Measurements from ENCODE around the gene MLANA. TPM values are rescaled to one million over a fixed set of nuclear protein-coding genes. Genes with fewer than 3 reads are reported as not detected.

Gene MLANA
- polyA plus RNA-seq, 2 donors, result not detected

GRCh38 chr9:5851445-5851844 is 39.2 kb upstream of the MLANA start:
- no peaks in the 10 kb centered on the region for H3K9me3 ChIP-seq (ENCODE audit: control insufficient read depth in 2 of 2, insufficient read depth in 1 of 2, low read depth in 1 of 2, low read length in 1 of 2)
- 51 to 59% methylated on average over 2 of the region's 2 CpGs for WGBS, 2 donors
- no peaks in the 10 kb centered on the region for H3K27me3 ChIP-seq (ENCODE audit: control insufficient read depth in 1 of 2, insufficient read depth in 2 of 2, low read length in 2 of 2)
- H3K4me3 ChIP-seq (ENCODE audit: low read depth in 1 of 2, low read length in 2 of 2), result no peak overlapping the region
- peaks cover 0 to 3% of the 10 kb centered on the region in 2 donors for H3K4me1 ChIP-seq (ENCODE audit: control insufficient read depth in 2 of 2, insufficient read depth in 2 of 2, low read length in 1 of 2)
- H3K27ac ChIP-seq (ENCODE audit: low read depth in 2 of 2, low read length in 1 of 2), result no peak overlapping the region
- H3K36me3 ChIP-seq (ENCODE audit: control insufficient read depth in 2 of 2, insufficient read depth in 2 of 2, low read length in 1 of 2), result no peaks in the 10 kb centered on the region

GRCh38 chr9:5852987-5853386 is 37.7 kb upstream of the MLANA start:
- no peaks in the 10 kb centered on the region for H3K9me3 ChIP-seq (ENCODE audit: control insufficient read depth in 2 of 2, insufficient read depth in 1 of 2, low read depth in 1 of 2, low read length in 1 of 2)
- 74 to 94% methylated on average over 1 of the region's 1 CpG for whole genome bisulfite sequencing, 2 donors
- no peaks in the 10 kb centered on the region for H3K36me3 ChIP-seq (ENCODE audit: control insufficient read depth in 2 of 2, insufficient read depth in 2 of 2, low read length in 1 of 2)
- H3K27ac ChIP-seq (ENCODE audit: low read depth in 2 of 2, low read length in 1 of 2), result no peak overlapping the region
- peaks cover 0 to 3% of the 10 kb centered on the region in 2 donors for H3K4me1 ChIP-seq (ENCODE audit: control insufficient read depth in 2 of 2, insufficient read depth in 2 of 2, low read length in 1 of 2)
- H3K4me3 ChIP-seq (ENCODE audit: low read depth in 1 of 2, low read length in 2 of 2), result no peak overlapping the region
- H3K27me3 ChIP-seq (ENCODE audit: control insufficient read depth in 1 of 2, insufficient read depth in 2 of 2, low read length in 2 of 2), result no peaks in the 10 kb centered on the region

GRCh38 chr9:5853617-5854016 is 37.1 kb upstream of the MLANA start:
- 77 to 79% methylated on average over 3 of the region's 3 CpGs for WGBS, 2 donors
- Histone ChIP-seq H3K27ac (ENCODE audit: low read depth in 2 of 2, low read length in 1 of 2) (no peak overlapping the region), H3K27me3 (ENCODE audit: control insufficient read depth in 1 of 2, insufficient read depth in 2 of 2, low read length in 2 of 2) (no peaks in the 10 kb centered on the region), H3K4me3 (ENCODE audit: low read depth in 1 of 2, low read length in 2 of 2) (no peak overlapping the region), H3K36me3 (ENCODE audit: control insufficient read depth in 2 of 2, insufficient read depth in 2 of 2, low read length in 1 of 2) (no peaks in the 10 kb centered on the region), H3K9me3 (ENCODE audit: control insufficient read depth in 2 of 2, insufficient read depth in 1 of 2, low read depth in 1 of 2, low read length in 1 of 2) (no peaks in the 10 kb centered on the region), H3K4me1 (ENCODE audit: control insufficient read depth in 2 of 2, insufficient read depth in 2 of 2, low read length in 1 of 2) (peaks cover 0 to 3% of the 10 kb centered on the region in 2 donors)

- 87 to 88% methylated on average over 4 of the region's 4 CpGs for WGBS, 2 donors
- Histone ChIP-seq H3K4me1 (ENCODE audit: control insufficient read depth in 2 of 2, insufficient read depth in 2 of 2, low read length in 1 of 2) (peaks cover 0 to 3% of the 10 kb centered on the region in 2 donors), H3K36me3 (ENCODE audit: control insufficient read depth in 2 of 2, insufficient read depth in 2 of 2, low read length in 1 of 2) (no peaks in the 10 kb centered on the region), H3K9me3 (ENCODE audit: control insufficient read depth in 2 of 2, insufficient read depth in 1 of 2, low read depth in 1 of 2, low read length in 1 of 2) (no peaks in the 10 kb centered on the region), H3K27ac (ENCODE audit: low read depth in 2 of 2, low read length in 1 of 2) (no peak overlapping the region), H3K4me3 (ENCODE audit: low read depth in 1 of 2, low read length in 2 of 2) (no peak overlapping the region), H3K27me3 (ENCODE audit: control insufficient read depth in 1 of 2, insufficient read depth in 2 of 2, low read length in 2 of 2) (no peaks in the 10 kb centered on the region)
Observed at GRCh38 chr9:5854063-5854790, 36.5 kb upstream of the MLANA start.

GRCh38 chr9:5857928-5858327 is 32.8 kb upstream of the MLANA start:
- no peak overlapping the region for H3K27ac ChIP-seq (ENCODE audit: low read depth in 2 of 2, low read length in 1 of 2)
- H3K36me3 ChIP-seq (ENCODE audit: control insufficient read depth in 2 of 2, insufficient read depth in 2 of 2, low read length in 1 of 2), result no peaks in the 10 kb centered on the region
- H3K9me3 ChIP-seq (ENCODE audit: control insufficient read depth in 2 of 2, insufficient read depth in 1 of 2, low read depth in 1 of 2, low read length in 1 of 2), result no peaks in the 10 kb centered on the region
- H3K27me3 ChIP-seq (ENCODE audit: control insufficient read depth in 1 of 2, insufficient read depth in 2 of 2, low read length in 2 of 2), result no peaks in the 10 kb centered on the region
- peaks cover 0 to 3% of the 10 kb centered on the region in 2 donors for H3K4me1 ChIP-seq (ENCODE audit: control insufficient read depth in 2 of 2, insufficient read depth in 2 of 2, low read length in 1 of 2)
- no peak overlapping the region for H3K4me3 ChIP-seq (ENCODE audit: low read depth in 1 of 2, low read length in 2 of 2)

GRCh38 chr9:5858833-5859232 is 31.9 kb upstream of the MLANA start:
- Histone ChIP-seq H3K4me1 (ENCODE audit: control insufficient read depth in 2 of 2, insufficient read depth in 2 of 2, low read length in 1 of 2) (peaks cover 0 to 3% of the 10 kb centered on the region in 2 donors), H3K36me3 (ENCODE audit: control insufficient read depth in 2 of 2, insufficient read depth in 2 of 2, low read length in 1 of 2) (no peaks in the 10 kb centered on the region), H3K27me3 (ENCODE audit: control insufficient read depth in 1 of 2, insufficient read depth in 2 of 2, low read length in 2 of 2) (no peaks in the 10 kb centered on the region), H3K9me3 (ENCODE audit: control insufficient read depth in 2 of 2, insufficient read depth in 1 of 2, low read depth in 1 of 2, low read length in 1 of 2) (no peaks in the 10 kb centered on the region), H3K27ac (ENCODE audit: low read depth in 2 of 2, low read length in 1 of 2) (no peak overlapping the region), H3K4me3 (ENCODE audit: low read depth in 1 of 2, low read length in 2 of 2) (no peak overlapping the region)
- WGBS, 2 donors, result 55 to 56% methylated on average over 3 of the region's 3 CpGs

GRCh38 chr9:5863092-5863746 is 27.5 kb upstream of the MLANA start:
- Histone ChIP-seq H3K4me3 (ENCODE audit: low read depth in 1 of 2, low read length in 2 of 2) (no peak overlapping the region), H3K36me3 (ENCODE audit: control insufficient read depth in 2 of 2, insufficient read depth in 2 of 2, low read length in 1 of 2) (peaks cover 0 to 4% of the 10 kb centered on the region in 2 donors), H3K27me3 (ENCODE audit: control insufficient read depth in 1 of 2, insufficient read depth in 2 of 2, low read length in 2 of 2) (no peaks in the 10 kb centered on the region), H3K9me3 (ENCODE audit: control insufficient read depth in 2 of 2, insufficient read depth in 1 of 2, low read depth in 1 of 2, low read length in 1 of 2) (no peaks in the 10 kb centered on the region), H3K4me1 (ENCODE audit: control insufficient read depth in 2 of 2, insufficient read depth in 2 of 2, low read length in 1 of 2) (no peaks in the 10 kb centered on the region), H3K27ac (ENCODE audit: low read depth in 2 of 2, low read length in 1 of 2) (no peak overlapping the region)
- WGBS, 2 donors, result 68 to 85% methylated on average over 2 of the region's 2 CpGs

- H3K27ac ChIP-seq (ENCODE audit: low read depth in 2 of 2, low read length in 1 of 2), result no peak overlapping the region
- no peaks in the 10 kb centered on the region for H3K27me3 ChIP-seq (ENCODE audit: control insufficient read depth in 1 of 2, insufficient read depth in 2 of 2, low read length in 2 of 2)
- H3K4me1 ChIP-seq (ENCODE audit: control insufficient read depth in 2 of 2, insufficient read depth in 2 of 2, low read length in 1 of 2), result no peaks in the 10 kb centered on the region
- no peaks in the 10 kb centered on the region for H3K9me3 ChIP-seq (ENCODE audit: control insufficient read depth in 2 of 2, insufficient read depth in 1 of 2, low read depth in 1 of 2, low read length in 1 of 2)
- WGBS, 2 donors, result 83% methylated on average over 4 of the region's 4 CpGs
- H3K4me3 ChIP-seq (ENCODE audit: low read depth in 1 of 2, low read length in 2 of 2), result no peak overlapping the region
- H3K36me3 ChIP-seq (ENCODE audit: control insufficient read depth in 2 of 2, insufficient read depth in 2 of 2, low read length in 1 of 2), result peaks cover 0 to 4% of the 10 kb centered on the region in 2 donors
Observed at GRCh38 chr9:5864446-5864845, 26.2 kb upstream of the MLANA start.

- peaks cover 2 to 4% of the 10 kb centered on the region in 2 donors for H3K36me3 ChIP-seq (ENCODE audit: control insufficient read depth in 2 of 2, insufficient read depth in 2 of 2, low read length in 1 of 2)
- no peak overlapping the region for H3K27ac ChIP-seq (ENCODE audit: low read depth in 2 of 2, low read length in 1 of 2)
- H3K4me1 ChIP-seq (ENCODE audit: control insufficient read depth in 2 of 2, insufficient read depth in 2 of 2, low read length in 1 of 2), result no peaks in the 10 kb centered on the region
- no peak overlapping the region for H3K4me3 ChIP-seq (ENCODE audit: low read depth in 1 of 2, low read length in 2 of 2)
- H3K9me3 ChIP-seq (ENCODE audit: control insufficient read depth in 2 of 2, insufficient read depth in 1 of 2, low read depth in 1 of 2, low read length in 1 of 2), result no peaks in the 10 kb centered on the region
- no peaks in the 10 kb centered on the region for H3K27me3 ChIP-seq (ENCODE audit: control insufficient read depth in 1 of 2, insufficient read depth in 2 of 2, low read length in 2 of 2)
- WGBS, 2 donors, result 94 to 97% methylated on average over 2 of the region's 2 CpGs
Observed at GRCh38 chr9:5866272-5866671, 24.4 kb upstream of the MLANA start.

- Histone ChIP-seq H3K27ac (ENCODE audit: low read depth in 2 of 2, low read length in 1 of 2) (no peak overlapping the region), H3K27me3 (ENCODE audit: control insufficient read depth in 1 of 2, insufficient read depth in 2 of 2, low read length in 2 of 2) (no peaks in the 10 kb centered on the region), H3K4me3 (ENCODE audit: low read depth in 1 of 2, low read length in 2 of 2) (no peak overlapping the region), H3K9me3 (ENCODE audit: control insufficient read depth in 2 of 2, insufficient read depth in 1 of 2, low read depth in 1 of 2, low read length in 1 of 2) (no peaks in the 10 kb centered on the region), H3K4me1 (ENCODE audit: control insufficient read depth in 2 of 2, insufficient read depth in 2 of 2, low read length in 1 of 2) (no peaks in the 10 kb centered on the region), H3K36me3 (ENCODE audit: control insufficient read depth in 2 of 2, insufficient read depth in 2 of 2, low read length in 1 of 2) (peaks cover 2 to 4% of the 10 kb centered on the region in 2 donors)
- WGBS, 2 donors, result 88 to 91% methylated on average over 3 of the region's 3 CpGs
Observed at GRCh38 chr9:5866685-5867084, 24.0 kb upstream of the MLANA start.

Measured in esophagus (tissue), 2 donors.